ENCODE measurements around the gene TIMM44. TPM values are rescaled to one million over a fixed set of nuclear protein-coding genes. Genes with fewer than 3 reads are reported as not detected.
A peak's percentile ranks its signal among the peaks of the same experiment; 100 is the strongest.

Gene TIMM44
- total and polyA plus RNA-seq, 10 donors, result 33.2 to 94.9 (median 64.7) TPM

- Histone ChIP-seq H3K9me3 (no peaks in the 10 kb centered on the region), H3K4me1 (peaks cover 27 to 67% (median 52%) of the 10 kb centered on the region in 6 donors), H3K27me3 (replicated peaks in 1 of 7) (peaks cover 0 to 61% (median 52%) of the 10 kb centered on the region in 7 donors), H3K4me3 (peak overlapping the region in 7 of 8 donors; percentile 25 to 70 (median 40)), H3K36me3 (peaks cover 0 to 27% (median 17%) of the 10 kb centered on the region in 6 donors), H3K27ac (peak overlapping the region in 1 of 8 donors; percentile 4)
- peak in 1 of 3 donors; percentile 54 for TF ChIP-seq POLR2AphosphoS5 (IDR thresholded peaks at IDR 0.05)
- TF ChIP-seq POLR2A (IDR thresholded peaks at IDR 0.05), result no peak
- 0 to 2% (median 1%) methylated on average over 38 to 104 of the region's 104 CpGs for WGBS, 5 donors
- intact Hi-C loops (cut with DNase I; ENCODE audit: low total_unique reads), result no loop called here
- DNase-seq, result peak; percentile 89
These were observed 27.1 kb downstream of the TIMM44 start for GRCh38 chr19:7916103-7916954.

- peaks cover 0 to 61% (median 52%) of the 10 kb centered on the region in 7 donors for H3K27me3 ChIP-seq (replicated peaks in 1 of 7)
- 52 to 60% (median 54%) methylated on average over 20 to 24 of the region's 24 CpGs for WGBS, 5 donors
- H3K9me3 ChIP-seq, result no peaks in the 10 kb centered on the region
- intact Hi-C loops (cut with DNase I; ENCODE audit: low total_unique reads), result no loop called here
- no peak overlapping the region for H3K27ac ChIP-seq
- DNase-seq, result no peak
- peaks cover 0 to 36% (median 26%) of the 10 kb centered on the region in 6 donors for H3K36me3 ChIP-seq
- H3K4me1 ChIP-seq, result peaks cover 25 to 70% (median 48%) of the 10 kb centered on the region in 6 donors
- peak overlapping the region in 6 of 8 donors; percentile 25 to 70 (median 41) for H3K4me3 ChIP-seq
- TF ChIP-seq POLR2AphosphoS5 (IDR thresholded peaks at IDR 0.05), result peak in 1 of 3 donors; percentile 21
- no peak for TF ChIP-seq POLR2A (IDR thresholded peaks at IDR 0.05)
These were observed 28.0 kb downstream of the TIMM44 start for GRCh38 chr19:7915250-7916102.

- 71 to 79% (median 77%) methylated on average over 9 to 12 of the region's 12 CpGs for WGBS, 5 donors
- Histone ChIP-seq H3K27me3 (replicated peaks in 1 of 7) (peaks cover 0 to 58% (median 52%) of the 10 kb centered on the region in 7 donors), H3K4me3 (no peak within 1 kb of the TSS), H3K4me1 (peaks cover 21 to 67% (median 43%) of the 10 kb centered on the region in 6 donors), H3K36me3 (peaks cover 0 to 44% (median 34%) of the 10 kb centered on the region in 6 donors), H3K27ac (no peak within 1 kb of the TSS), H3K9me3 (no peaks in the 10 kb centered on the region)
- intact Hi-C loops (cut with DNase I; ENCODE audit: low total_unique reads), result no loop called here
- peak; percentile 71 for DNase-seq
- TF ChIP-seq POLR2AphosphoS5 (IDR thresholded peaks at IDR 0.05) (peak; percentile 55 to 78 (median 60)), POLR2A (IDR thresholded peaks at IDR 0.05) (no peak)
These were observed 28.8 kb downstream of the TIMM44 start, which contains the start of gene TGFBR3L for GRCh38 chr19:7914598-7915045. Gene TGFBR3L (plus strand): TSS chr19:7914830.

- no peaks in the 10 kb centered on the region for H3K9me3 ChIP-seq
- peaks cover 20 to 66% (median 39%) of the 10 kb centered on the region in 6 donors for H3K4me1 ChIP-seq
- H3K36me3 ChIP-seq, result peaks cover 0 to 50% (median 37%) of the 10 kb centered on the region in 6 donors
- intact Hi-C loops (cut with DNase I; ENCODE audit: low total_unique reads), result no loop called here
- DNase-seq, result no peak
- H3K27me3 ChIP-seq (replicated peaks in 1 of 7), result peaks cover 0 to 53% (median 51%) of the 10 kb centered on the region in 7 donors
- WGBS, 5 donors, result 68 to 84% (median 71%) methylated on average over 12 of the region's 12 CpGs
- H3K27ac ChIP-seq, result no peak overlapping the region
- no peak for TF ChIP-seq POLR2A (IDR thresholded peaks at IDR 0.05)
- no peak for TF ChIP-seq CTCF (IDR thresholded peaks at IDR 0.05 in 8 of 11, conservative IDR thresholded peaks at IDR 0.05 in 3 of 11)
- no peak overlapping the region for H3K4me3 ChIP-seq
These were observed 29.4 kb downstream of the TIMM44 start for GRCh38 chr19:7914099-7914498.

DNA sequence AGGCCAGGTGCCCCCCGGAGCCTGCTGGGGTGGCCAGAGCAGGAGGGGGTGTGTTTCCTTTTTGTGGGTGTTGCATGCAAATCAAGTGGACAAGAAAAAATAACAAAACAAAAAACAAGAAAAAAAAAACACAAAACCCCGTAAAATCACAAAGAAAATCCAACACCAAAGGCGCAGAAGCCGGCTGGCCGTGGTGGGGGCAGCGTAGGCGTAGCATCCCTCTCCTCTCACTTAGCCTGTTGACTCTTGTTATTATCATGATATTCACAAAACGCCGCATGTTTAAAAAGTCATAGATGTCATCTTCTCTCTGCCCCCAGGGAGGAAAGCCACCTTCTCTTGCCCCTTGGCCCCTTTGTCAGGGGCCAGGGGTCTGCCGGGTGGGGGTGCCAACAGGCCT, 29.8 kb downstream of the TIMM44 start:
- H3K36me3 ChIP-seq, result peaks cover 0 to 54% (median 39%) of the 10 kb centered on the region in 6 donors
- 80 to 94% (median 88%) methylated on average over 10 of the region's 10 CpGs for WGBS, 5 donors
- H3K4me3 ChIP-seq, result no peak overlapping the region
- TF ChIP-seq POLR2AphosphoS5 (IDR thresholded peaks at IDR 0.05) (no peak), POLR2A (IDR thresholded peaks at IDR 0.05) (no peak), CTCF (IDR thresholded peaks at IDR 0.05 in 8 of 11, conservative IDR thresholded peaks at IDR 0.05 in 3 of 11) (no peak)
- DNase-seq, result no peak
- no peak overlapping the region for H3K27ac ChIP-seq
- no peaks in the 10 kb centered on the region for H3K9me3 ChIP-seq
- H3K4me1 ChIP-seq, result peaks cover 20 to 66% (median 42%) of the 10 kb centered on the region in 6 donors
- intact Hi-C loops (cut with DNase I; ENCODE audit: low total_unique reads), result no loop called here
- peaks cover 0 to 49% (median 46%) of the 10 kb centered on the region in 7 donors for H3K27me3 ChIP-seq (replicated peaks in 1 of 7)
